SK-N-MC (cell line): ENCODE data around the gene NDUFB10.
"Not testable (repeated sequence)": the region's sequence is repeated elsewhere in the genome, so short reads cannot be mapped to it uniquely, and the experiment has no call there.

Source experiments
- DNase-seq: peaks from one replicate; pipeline ENCODE4 v3.0.0-alpha.2; 2011; ENCODE audit warnings: low read depth, low spot score
- H3K27ac ChIP-seq: fragments of 200-600 bp; sonication (generic); 2 replicates; pipeline ENCODE4 v1.5.1; 2016; ENCODE audit warnings: mixed run types
- H3K36me3 ChIP-seq: fragments of 200-600 bp; sonication (generic); 2 replicates; pipeline ENCODE4 v1.6.1; 2017; ENCODE audit warnings: antibody characterized with exemption, low read length, mixed read lengths; ENCODE audit not compliant: insufficient read depth
- H3K4me3 ChIP-seq: fragments of 200-600 bp; sonication (generic); 2 replicates; pipeline ENCODE4 v1.5.1; 2016
- H3K9ac ChIP-seq: fragments of 200-600 bp; sonication (generic); 2 replicates; pipeline ENCODE4 v1.8.0; 2017; ENCODE audit warnings: mixed run types, mixed read lengths; ENCODE audit not compliant: insufficient read length
- H3K9me3 ChIP-seq: fragments of 200-600 bp; sonication (generic); 2 replicates; pipeline ENCODE4 v1.6.1; 2017; ENCODE audit warnings: low read depth, mild to moderate bottlenecking, antibody characterized with exemption, low read length, moderate library complexity, mixed read lengths
- EZH2 ChIP-seq: fragments of 200-600 bp; sonication (generic); IDR thresholded peaks from one replicate; pipeline ENCODE4 v1.6.1; 2017; ENCODE audit warnings: antibody characterized with exemption
- FOXP2 ChIP-seq: optimal IDR thresholded peaks from 2 replicates; pipeline ENCODE3; 2011; ENCODE audit warnings: mild to moderate bottlenecking, moderate library complexity; ENCODE audit not compliant: insufficient read depth; ENCODE audit errors: extremely low read length, control extremely low read depth
- POLR2AphosphoS5 ChIP-seq: IDR thresholded peaks from 2 replicates; pipeline ENCODE4 v1.6.1; 2012; ENCODE audit warnings: mild to moderate bottlenecking, low read depth, low read length, borderline replicate concordance

NDUFB10 gene

DNA sequence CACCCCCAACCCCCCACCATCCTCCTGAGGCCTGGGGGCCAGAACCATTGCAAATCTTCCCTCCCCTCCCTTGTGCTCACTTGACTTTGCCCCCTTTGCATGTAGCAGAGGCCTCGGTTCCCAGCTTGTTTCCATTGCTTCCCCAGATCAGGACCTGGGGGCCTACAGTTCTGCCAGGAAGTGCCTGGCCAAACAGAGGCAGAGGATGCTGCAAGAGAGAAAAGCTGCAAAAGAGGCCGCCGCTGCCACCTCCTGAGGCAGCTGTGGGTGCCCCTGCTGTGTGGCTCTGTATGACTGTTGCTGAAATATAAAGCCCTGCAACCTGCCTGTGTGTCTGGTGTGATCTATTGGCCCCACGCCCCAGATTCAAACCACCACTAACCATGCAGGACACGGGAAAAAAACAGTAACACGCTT lies 2.3 kb downstream of the NDUFB10 start:
- no peak overlapping the region for H3K9ac ChIP-seq
- peak overlapping the region; percentile 94 for H3K4me3 ChIP-seq
- DNase-seq: no peak
- H3K9me3 ChIP-seq: no peaks in the 10 kb centered on the region
- TF ChIP-seq EZH2 (no peak), POLR2AphosphoS5 (no peak; the same call in 1 of the 2 replicates), FOXP2 (no peak)
- H3K27ac ChIP-seq: peak overlapping the region; percentile 57
- peaks cover 27% of the 10 kb centered on the region for H3K36me3 ChIP-seq

DNA sequence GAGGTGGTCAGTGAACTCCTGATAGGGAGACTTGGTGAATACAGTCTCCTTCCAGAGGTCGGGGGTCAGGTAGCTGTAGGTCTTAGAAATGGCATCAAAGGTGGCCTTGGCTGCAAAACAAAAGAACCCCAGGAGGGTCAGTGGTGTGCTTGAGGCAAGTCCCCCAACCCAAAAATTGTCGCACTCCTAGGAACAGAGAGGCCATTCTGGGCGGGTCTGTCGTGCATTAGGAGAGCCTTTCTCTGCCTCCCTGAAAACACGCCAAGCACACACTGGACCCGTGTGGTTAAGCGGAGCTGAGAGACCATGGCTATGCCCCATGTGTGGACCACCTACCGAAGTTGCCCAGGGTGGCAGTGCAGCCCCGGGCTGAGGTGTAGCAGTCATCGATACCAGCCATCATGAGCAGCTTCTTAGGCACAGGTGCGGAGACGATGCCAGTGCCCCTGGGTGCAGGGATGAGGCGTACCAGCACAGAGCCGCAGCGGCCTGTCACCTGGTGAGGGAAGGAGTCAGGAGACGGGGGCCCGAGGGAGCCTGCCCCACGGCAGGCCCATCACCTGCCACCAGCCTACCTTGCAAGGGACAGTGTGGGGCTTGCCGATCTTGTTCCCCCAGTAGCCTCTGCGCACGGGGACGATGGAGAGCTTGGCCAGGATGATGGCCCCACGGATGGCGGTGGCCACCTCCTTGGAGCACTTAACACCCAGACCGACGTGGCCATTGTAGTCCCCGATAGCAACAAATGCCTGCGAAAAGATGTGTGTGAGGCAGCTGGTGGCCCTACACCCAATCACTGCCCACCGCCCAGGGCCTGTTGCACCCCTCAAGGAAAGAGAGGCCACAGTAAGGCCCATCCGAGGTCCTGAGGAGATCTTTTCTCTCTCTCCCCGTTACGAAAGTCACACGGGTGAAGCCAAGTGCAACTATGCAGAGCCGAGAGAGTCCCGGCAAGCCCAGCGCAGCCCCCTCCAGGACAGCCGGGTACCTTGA lies 3.1 kb downstream of the NDUFB10 start:
- Histone ChIP-seq H3K27ac (peak overlapping the region; percentile 94), H3K9ac (peak overlapping the region; percentile 95), H3K4me3 (peak overlapping the region; percentile 94)

DNA sequence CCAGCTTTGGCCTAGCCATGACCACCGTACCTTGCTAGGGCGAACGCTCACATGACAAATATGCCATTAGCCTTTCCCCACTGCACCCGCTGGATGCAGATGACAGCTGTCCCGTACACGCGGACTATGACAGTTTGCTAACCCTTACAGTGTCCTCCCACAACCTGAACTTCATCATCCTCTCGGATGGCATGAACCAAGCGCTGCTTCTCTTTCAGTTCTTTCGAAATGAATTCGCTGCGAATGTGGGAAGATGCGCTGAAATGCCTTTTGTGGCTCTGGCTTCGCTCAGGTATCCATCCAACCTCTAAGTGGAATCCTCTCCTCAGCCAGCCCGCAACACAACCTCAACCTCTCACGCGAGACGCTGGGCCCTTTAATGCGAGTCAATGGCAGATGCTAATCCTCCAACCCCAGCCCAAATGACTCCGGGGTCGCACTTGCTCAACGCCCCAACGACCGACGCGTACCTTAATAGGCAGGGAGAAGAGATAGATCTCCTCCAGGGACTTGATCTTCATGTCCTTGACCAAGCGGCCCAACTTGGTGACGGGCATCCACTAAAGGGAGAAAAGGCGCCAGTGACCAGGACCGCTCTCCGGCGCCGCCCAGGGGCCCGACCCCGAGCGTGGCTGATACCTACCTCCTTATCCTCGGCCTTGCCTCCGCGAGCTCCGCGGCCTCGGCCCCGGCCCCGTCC lies 4.6 kb downstream of the NDUFB10 start:
- no peak for DNase-seq
- Histone ChIP-seq H3K9me3 (no peaks in the 10 kb centered on the region), H3K9ac (peak overlapping the region; percentile 95), H3K27ac (peak overlapping the region; percentile 94), H3K36me3 (peaks cover 27% of the 10 kb centered on the region), H3K4me3 (peak overlapping the region; percentile 94)
- TF ChIP-seq EZH2 (no peak), POLR2AphosphoS5 (no peak; the same call in 1 of the 2 replicates), FOXP2 (no peak)

More for the DNA sequence above, 3.1 kb downstream of the NDUFB10 start:
- not testable (repeated sequence) for DNase-seq, H3K9me3 ChIP-seq
- peaks cover 27% of the 10 kb centered on the region for H3K36me3 ChIP-seq

DNA sequence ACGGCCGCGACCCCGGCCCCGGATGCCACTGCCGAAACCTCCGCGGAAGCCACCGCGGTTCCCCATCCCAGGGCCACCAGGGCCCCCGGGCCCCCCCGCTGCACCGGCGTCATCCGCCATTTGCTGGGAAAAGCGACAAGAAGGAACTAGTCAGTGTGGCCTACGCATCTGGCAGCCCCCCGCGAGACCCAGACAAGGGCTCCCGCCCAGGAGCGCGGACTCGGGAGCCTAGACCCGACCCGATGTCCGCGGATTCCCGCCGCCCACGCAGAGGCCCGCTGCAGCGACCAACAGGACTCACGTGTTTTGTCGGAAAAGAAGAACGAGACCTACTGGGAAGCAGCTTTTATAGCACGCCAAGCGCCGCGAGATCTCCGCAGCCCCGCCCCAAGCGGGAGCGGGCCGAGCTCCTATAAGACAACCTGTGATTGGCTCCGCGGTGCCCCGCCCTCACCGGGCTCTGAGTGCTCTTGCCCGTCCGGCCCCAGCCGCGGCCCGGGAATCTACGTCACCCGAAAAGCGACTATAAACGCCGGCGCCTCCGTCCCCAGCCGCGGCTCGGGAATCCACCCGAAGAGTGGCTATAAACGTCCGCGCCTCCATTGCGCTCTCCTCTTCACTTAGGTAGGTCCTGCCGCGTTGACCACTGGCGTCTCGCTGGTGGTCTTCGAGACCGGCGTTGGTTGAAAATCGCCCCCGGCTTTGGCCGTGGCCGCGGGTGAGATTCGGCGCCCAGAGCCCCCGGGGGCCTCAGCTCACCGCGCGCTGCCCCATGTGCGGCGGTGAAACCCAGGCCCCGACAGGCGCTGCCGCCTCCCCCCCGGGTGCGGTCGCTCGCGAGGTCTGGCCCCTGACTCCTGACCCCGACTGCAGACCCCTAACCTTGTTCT lies 5.4 kb downstream of the NDUFB10 start, which contains the start of gene RPS2:
RPS2 (minus strand) TSS at position 321 of the 890 bp plus-strand sequence; CDS start at position 120, 201 bp downstream.
- Histone ChIP-seq H3K27ac (peak within 1 kb of the TSS; percentile 94), H3K9me3 (no peaks in the 10 kb centered on the region), H3K4me3 (peak within 1 kb of the TSS; percentile 94), H3K9ac (peak within 1 kb of the TSS; percentile 95), H3K36me3 (peaks cover 27% of the 10 kb centered on the region)
- no peak for TF ChIP-seq FOXP2
- no peak for TF ChIP-seq EZH2
- peak; percentile 100 for TF ChIP-seq POLR2AphosphoS5
- peak; percentile 94 for DNase-seq

DNA sequence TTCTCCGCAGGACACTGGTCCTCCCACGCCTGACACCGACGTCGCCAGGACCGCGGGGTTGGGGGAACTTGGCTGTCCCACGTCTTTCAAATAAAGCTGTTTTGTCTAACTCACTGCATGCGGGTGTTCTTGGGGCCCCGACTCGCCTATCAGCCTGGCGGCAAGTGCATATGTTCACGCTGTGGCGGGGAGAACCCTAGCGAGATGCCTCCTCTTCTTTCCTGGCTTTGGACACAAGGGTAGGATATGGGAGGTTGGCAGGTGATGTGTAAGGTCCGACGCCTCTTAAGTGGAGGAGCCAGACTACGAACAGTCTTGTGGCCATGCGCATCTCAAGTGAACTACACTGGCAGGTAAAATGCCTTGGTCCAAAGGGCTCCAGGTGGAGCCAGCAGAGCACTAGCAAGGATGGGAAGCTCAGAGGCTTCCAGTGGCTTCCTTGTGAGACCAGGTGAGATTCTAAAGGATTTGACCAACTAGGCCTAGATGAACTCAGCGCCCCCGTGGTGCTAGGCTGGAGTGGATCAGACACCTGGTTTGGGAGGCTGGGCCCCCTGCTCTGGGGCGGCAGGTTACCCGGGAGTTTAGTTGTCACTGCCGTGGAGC lies 6.2 kb downstream of the NDUFB10 start:
- no peak for TF ChIP-seq POLR2AphosphoS5
- no peak for TF ChIP-seq EZH2
- no peak for TF ChIP-seq FOXP2
- Histone ChIP-seq H3K4me3 (peak overlapping the region; percentile 94), H3K36me3 (peaks cover 27% of the 10 kb centered on the region), H3K9me3 (no peaks in the 10 kb centered on the region), H3K9ac (peak overlapping the region; percentile 95), H3K27ac (peak overlapping the region; percentile 83)
- no peak for DNase-seq

DNA sequence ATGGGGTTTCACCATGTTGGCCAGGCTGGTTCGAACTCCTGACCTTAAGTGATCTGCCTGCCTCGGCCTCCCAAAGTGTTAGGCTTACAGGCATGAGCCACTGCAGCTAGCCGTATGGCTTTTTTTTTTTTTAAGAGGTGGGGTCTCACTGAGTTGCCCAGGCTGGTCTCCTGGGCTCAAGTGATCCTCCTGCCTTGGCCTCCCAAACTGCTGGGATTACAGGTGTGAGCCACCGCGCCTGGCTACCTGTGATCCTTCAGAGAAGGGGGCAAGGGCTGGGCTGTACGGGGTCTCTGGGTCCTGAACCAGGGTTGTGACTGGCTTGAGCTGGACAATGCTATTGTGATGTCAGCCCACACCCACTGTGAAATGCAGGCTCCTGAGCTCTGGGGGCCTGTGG lies 7.1 kb downstream of the NDUFB10 start, which contains the start of gene RNF151:
RNF151 (plus strand) TSS at position 397 of the 400 bp plus-strand sequence. CDS start 26 bp downstream, outside the sequence.
- Histone ChIP-seq H3K4me3 (peak within 1 kb of the TSS; percentile 94), H3K27ac (no peak within 1 kb of the TSS), H3K9ac (peak within 1 kb of the TSS; percentile 95), H3K36me3 (peaks cover 27% of the 10 kb centered on the region), H3K9me3 (no peaks in the 10 kb centered on the region)
- DNase-seq: no peak
- TF ChIP-seq EZH2 (no peak), POLR2AphosphoS5 (no peak), FOXP2 (no peak)

DNA sequence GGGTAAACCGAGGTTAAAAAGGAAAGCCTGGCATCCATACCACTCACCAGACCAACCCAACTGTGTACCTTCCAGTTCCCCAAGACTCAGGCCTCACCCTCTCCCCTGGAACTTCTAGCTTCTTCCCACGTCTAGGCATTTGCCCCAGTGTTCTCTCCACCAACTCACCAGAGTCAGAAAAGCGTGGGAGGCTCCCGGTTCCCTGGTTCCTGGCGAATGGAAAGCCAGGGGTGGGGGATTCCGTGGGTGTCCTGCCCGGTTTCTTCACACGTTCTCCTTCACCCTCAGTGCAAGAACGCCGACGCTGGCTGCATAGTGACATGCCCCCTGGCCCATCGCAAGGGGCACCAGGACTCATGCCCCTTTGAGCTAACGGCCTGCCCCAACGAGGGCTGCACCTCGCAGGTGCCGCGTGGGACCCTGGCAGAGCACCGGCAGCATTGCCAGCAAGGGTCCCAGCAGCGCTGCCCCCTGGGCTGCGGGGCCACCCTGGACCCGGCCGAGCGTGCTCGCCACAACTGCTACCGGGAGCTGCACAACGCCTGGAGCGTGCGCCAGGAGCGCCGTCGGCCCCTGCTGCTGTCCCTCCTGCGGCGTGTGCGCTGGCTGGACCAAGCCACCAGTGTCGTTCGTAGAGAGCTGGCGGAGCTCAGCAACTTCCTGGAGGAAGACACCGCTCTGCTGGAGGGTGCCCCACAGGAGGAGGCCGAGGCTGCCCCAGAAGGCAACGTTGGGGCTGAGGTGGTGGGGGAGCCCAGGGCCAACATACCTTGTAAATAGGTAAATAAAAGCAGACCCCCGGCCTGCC lies 9.0 kb downstream of the NDUFB10 start:
- TF ChIP-seq FOXP2: no peak
- TF ChIP-seq EZH2: no peak
- TF ChIP-seq POLR2AphosphoS5: no peak
- Histone ChIP-seq H3K9ac (no peak overlapping the region), H3K9me3 (no peaks in the 10 kb centered on the region), H3K27ac (no peak overlapping the region), H3K36me3 (peaks cover 9% of the 10 kb centered on the region), H3K4me3 (no peak overlapping the region)
- DNase-seq: no peak
